A673 (cell line): ENCODE data around the gene HIPK1.

Source experiments
- CTCF ChIP-seq: fragments of 300-800, 200-600 bp; sonication (generic); conservative IDR thresholded peaks from 2 replicates; pipeline ENCODE4 v1.5.1; 2017; ENCODE audit warnings: low read depth, mild to moderate bottlenecking, antibody characterized with exemption, low read length, moderate library complexity, mixed read lengths
- EZH2 ChIP-seq: fragments of 200-600 bp; sonication (generic); IDR thresholded peaks from 2 replicates; pipeline ENCODE4 v1.6.1; 2017; ENCODE audit warnings: borderline replicate concordance, low read depth, mild to moderate bottlenecking, mixed read lengths, antibody characterized with exemption, low read length; ENCODE audit not compliant: poor library complexity, severe bottlenecking

GRCh38 chr1:113990530-113990929 lies 61.4 kb downstream of the HIPK1 start:
- TF ChIP-seq CTCF (no peak), EZH2 (no peak)
